Bladder microvascular endothelial cell (primary cell): ENCODE results near the gene CREM. TPM values are rescaled to one million over a fixed set of nuclear protein-coding genes. Genes with fewer than 3 reads are reported as not detected.

ENCODE experiments used
- total RNA-seq: library from RNA; depleted of rRNA; stranded (reverse); fragments of >200 nt; gene quantifications from 2 replicates; pipeline ENCODE4 v1.2.3, GENCODE V29; 2014

CREM gene
- total RNA-seq = 54.7 and 58.8 TPM in 2 replicates

GRCh38 chr10:35126530-35127288 is at the start of gene CREM:
Gene CREM (plus strand): TSS chr10:35126846. CDS start chr10:35137836, 10,990 bp downstream.

GRCh38 chr10:35090162-35090954 is 36.3 kb upstream of the CREM start, which contains the start of gene CUL2:
Gene CUL2 (minus strand): TSS chr10:35090341. CDS start chr10:35071317, 19,024 bp downstream.

Other genes with a start within 250 kb of the CREM start
- gene CUL2, start 36.5 kb upstream of the CREM start, total RNA-seq = 19.9 and 37.4 TPM in 2 replicates
- 69.5 and 155 TPM in 2 replicates for gene CCNY, start 209.7 kb downstream of the CREM start, total RNA-seq